Skin epidermis (tissue), 12 donors: ENCODE results near the gene ULK2.
"Not testable (repeated sequence)": the region's sequence is repeated elsewhere in the genome, so short reads cannot be mapped to it uniquely, and the experiment has no call there.

Source experiments
- H3K27ac ChIP-seq, 21 experiments: fragments of 200-600 bp; sonication (generic) in 11 of 21; one replicate each; pipeline ENCODE4 v1.5.0; 2020; ENCODE audit warnings: mild to moderate bottlenecking in 3 of 21, inconsistent platforms in 2 of 21, moderate library complexity in 2 of 21
- H3K4me3 ChIP-seq, 7 experiments: fragments of 200-600 bp; sonication (generic) in 2 of 7; one replicate each; pipeline ENCODE4 v1.5.0; 2020; ENCODE audit warnings: inconsistent platforms in 2 of 7, mild to moderate bottlenecking in 2 of 7, moderate library complexity in 1 of 7

ULK2 gene

DNA sequence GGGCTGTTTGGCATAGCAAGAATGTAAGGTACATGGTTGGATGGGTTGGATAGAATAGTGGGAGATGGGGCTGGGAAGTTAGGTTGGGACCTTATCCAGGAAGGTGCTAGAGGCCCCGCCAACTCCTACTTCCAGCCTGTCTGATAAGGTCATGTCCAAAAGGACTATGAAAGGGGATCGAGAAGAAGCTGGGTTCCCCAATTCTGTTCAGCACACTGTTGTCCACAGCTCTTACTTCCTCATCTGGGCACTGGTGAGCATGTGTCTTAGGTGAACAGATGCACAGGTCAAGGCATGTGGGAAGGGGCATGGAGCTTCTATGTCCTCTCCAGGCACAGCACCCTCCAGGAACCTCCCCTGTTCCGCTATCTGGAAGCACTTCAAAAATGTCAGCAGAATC, 5.6 kb upstream of the ULK2 start:
- Histone ChIP-seq H3K27ac (no peak overlapping the region), H3K4me3 (no peak overlapping the region)

DNA sequence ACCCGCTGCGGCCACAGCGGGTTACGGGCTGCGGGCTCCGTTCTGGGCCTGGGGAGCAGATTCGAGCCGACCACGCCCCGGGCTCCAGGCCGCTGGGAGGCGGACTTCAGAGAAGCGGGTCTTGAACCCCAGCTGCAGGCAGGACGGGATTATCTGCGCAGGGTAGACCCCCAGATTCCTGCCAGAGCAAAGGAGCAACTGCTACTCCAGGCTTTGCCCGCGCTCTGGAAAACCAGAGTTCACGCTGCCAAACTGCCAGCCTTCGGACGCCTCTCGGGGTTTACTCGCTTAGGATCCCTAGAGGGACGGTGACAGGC, 301 bp upstream of the ULK2 start:
- peak overlapping the region in 19 of 21 experiments; percentile 32 to 95 (median 81) for H3K27ac ChIP-seq
- H3K4me3 ChIP-seq = peak overlapping the region; percentile 50 to 95 (median 87)

DNA sequence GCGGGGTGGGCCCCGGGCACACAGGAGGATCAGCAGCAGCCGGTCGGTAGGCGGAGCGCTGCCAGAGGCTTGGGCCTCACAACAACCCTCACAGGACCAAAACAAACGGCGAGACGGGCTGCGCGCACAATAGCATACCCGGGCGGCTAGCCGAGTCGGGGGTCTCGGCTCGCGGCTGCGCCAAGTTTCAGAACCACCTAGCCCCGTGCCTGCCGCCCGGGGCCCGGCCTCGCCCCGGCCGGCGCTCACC, 732 bp downstream of the ULK2 start:
- Histone ChIP-seq H3K4me3 (peak overlapping the region; percentile 50 to 95 (median 87)), H3K27ac (peak overlapping the region; percentile 55 to 95 (median 81))

DNA sequence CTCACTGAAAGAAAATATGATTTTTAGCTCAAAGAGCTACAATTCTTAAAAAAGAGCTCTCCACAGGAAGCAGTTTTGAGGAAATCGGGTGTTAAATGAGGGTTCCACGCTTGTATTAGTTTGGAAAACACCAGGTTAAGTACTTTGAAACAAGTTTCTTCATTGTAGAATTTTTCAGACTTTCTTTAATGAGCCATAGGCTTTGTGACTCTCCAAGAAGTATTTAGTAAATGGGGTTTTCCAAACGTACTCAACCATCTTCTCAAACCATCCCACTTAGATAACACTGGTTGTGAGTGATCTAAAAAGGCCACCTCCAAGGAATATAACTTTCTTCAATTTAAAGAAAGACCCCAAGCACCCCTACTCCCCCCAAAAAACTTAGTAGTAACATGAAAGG, 2.7 kb downstream of the ULK2 start:
- H3K27ac ChIP-seq = no peak overlapping the region
- no peak overlapping the region for H3K4me3 ChIP-seq

DNA sequence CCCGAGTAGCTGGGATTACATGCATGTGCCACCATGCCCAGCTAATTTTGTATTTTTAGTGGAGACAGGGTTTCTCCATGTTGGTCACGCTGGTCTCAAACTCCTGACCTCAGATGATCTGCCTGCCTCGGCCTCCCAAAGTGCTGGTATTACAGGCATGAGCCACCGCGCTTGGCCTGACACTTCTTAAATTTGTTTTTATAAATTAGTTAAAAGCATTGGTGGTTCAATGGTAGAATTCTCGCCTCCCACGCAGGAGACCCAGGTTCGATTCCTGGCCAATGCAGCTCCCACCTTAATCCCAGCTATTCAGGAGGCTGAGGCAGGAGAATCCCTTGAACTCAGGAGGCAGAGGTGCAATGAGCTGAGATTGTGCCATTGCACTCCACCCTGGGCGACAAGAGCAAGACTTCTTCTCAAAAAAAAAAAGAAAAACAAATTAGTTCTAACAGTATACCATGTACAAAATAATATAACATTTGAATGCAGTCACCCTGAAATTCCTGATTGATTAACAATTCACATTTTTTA, 7.0 kb downstream of the ULK2 start:
- not testable (repeated sequence) for H3K27ac ChIP-seq, H3K4me3 ChIP-seq

DNA sequence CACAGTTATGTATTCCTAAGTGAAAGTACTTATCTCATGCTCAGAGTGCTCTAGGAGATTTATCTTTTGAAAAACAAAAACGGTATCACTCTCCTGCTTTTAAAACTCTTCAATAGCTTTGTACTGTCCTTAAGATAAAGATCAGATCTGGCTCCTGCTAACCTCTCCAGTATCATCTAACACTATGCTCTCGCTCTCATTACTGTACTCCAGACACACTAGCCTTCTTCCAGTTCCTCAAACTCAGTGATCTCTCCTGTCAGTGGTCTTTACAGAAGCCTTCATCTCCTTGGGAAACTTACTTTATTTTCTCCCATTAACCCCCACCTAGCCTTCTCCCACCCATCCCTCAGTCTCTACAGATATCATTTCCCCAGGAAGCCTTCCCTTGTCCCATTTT, 10.1 kb downstream of the ULK2 start:
- Histone ChIP-seq H3K4me3 (no peak overlapping the region), H3K27ac (no peak overlapping the region)

DNA sequence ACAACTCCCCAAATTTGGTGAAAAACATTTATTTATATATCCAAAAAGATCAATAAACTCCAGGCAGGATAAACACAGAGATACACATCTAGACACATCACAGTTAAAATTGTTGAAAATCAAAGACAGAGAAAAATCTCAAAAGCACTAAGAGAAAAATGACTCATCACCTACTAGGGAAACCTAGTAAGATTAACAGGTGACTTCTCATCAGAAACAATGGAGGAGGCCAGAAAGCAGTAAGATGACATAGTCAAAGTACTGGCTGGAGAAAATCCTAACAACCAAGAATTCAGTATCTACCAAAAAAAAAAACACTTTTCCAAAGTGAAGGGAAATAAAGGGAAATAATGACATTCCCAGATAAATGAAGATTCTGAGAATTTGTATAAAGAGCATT, 33.8 kb downstream of the ULK2 start:
- Histone ChIP-seq H3K4me3 (no peak overlapping the region), H3K27ac (no peak overlapping the region)

DNA sequence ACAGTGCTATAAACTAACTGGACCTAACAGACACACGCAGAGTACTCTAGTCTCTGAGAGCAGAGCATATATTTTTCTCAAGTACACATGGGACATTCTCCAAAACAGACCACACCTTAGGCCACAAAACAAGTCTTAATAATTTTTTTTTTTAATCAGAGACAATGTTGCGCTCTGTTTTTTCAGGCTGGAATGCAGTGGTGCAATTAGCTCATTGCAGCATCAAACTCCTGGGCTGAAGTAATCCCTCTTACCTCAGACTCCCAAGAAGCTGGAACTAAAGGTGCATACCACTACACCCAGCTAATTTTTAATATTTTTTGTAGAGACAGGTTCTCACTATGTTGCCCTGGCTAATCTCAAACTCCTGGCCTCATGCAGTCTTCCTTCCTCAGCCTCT, 37.7 kb downstream of the ULK2 start:
- Histone ChIP-seq H3K27ac (no peak overlapping the region), H3K4me3 (no peak overlapping the region)

- no peak overlapping the region for H3K27ac ChIP-seq
- no peak overlapping the region for H3K4me3 ChIP-seq
Observed at GRCh38 chr17:19812407-19812806, 55.3 kb downstream of the ULK2 start.

DNA sequence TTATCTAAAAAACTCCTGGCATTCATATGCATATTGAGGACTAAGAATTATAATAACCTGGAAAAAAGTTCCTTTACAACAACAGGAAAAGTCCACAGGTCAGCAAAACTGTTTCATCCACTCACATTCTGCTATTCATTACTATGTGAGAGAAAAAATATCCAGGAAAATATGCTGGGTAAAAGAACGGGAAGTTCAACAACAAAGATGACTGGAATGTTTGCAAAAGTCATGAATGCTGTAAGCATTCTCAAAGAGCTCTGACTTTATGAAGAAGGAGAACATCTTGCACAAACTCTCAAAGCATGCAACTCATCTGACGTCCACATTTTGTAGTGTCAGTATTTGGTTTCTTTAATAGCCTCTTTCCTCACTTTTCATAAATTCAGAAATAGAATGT, 62.7 kb downstream of the ULK2 start:
- Histone ChIP-seq H3K4me3 (no peak overlapping the region), H3K27ac (no peak overlapping the region)

GRCh38 chr17:19800571-19800970, 67.2 kb downstream of the ULK2 start:
- Histone ChIP-seq H3K27ac (peak overlapping the region in 5 of 21 experiments; percentile 8 to 70 (median 31)), H3K4me3 (no peak overlapping the region)

GRCh38 chr17:19799796-19800195, 67.9 kb downstream of the ULK2 start:
- peak overlapping the region in 6 of 21 experiments; percentile 15 to 70 (median 35) for H3K27ac ChIP-seq
- H3K4me3 ChIP-seq = no peak overlapping the region

DNA sequence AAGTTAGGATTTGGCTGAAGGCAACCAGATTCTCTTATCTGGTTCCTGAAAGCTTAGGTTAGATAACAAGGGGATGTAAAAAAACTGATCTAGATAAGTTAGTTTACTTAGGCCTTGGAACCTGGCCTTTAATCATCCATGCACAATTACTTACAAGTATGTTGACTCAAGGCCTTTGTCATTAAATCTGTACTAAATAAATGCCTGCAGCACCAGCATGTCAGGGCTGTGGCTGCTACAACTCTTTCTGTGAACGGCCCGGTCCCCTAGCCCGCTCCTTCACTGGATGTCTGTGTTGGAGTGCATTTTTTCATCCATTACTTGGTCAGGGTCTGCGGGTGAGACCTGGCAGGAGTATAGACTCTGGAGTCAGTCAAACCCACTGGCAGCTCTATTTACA, 71.3 kb downstream of the ULK2 start:
- H3K27ac ChIP-seq = no peak overlapping the region
- H3K4me3 ChIP-seq = no peak overlapping the region

- Histone ChIP-seq H3K4me3 (no peak overlapping the region), H3K27ac (no peak overlapping the region)
Observed at GRCh38 chr17:19791918-19792550, 75.7 kb downstream of the ULK2 start.

GRCh38 chr17:19787733-19788357, 79.9 kb downstream of the ULK2 start:
- H3K27ac ChIP-seq = peak overlapping the region in 4 of 21 experiments; percentile 10 to 55 (median 40)

DNA sequence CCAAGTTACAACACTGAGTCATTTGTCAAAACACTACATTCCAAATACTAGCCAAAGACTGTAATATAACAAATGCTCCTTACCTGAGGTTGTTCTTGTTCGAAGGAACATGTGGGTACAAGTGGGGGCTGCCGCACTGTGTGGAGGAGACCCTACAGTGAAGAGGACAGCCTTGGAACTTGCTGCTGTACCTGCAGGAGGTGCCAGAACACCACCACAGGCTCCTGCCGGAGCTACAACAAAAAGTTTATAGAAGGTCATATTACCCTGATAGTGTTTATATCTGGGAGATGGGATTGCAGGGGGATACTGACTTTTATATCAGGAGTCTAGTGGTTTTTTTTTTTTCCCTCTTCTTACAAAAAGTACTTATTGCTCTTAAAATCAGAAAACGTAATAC, 81.9 kb downstream of the ULK2 start:
- H3K27ac ChIP-seq = no peak overlapping the region
- no peak overlapping the region for H3K4me3 ChIP-seq

More at GRCh38 chr17:19787733-19788357, 79.9 kb downstream of the ULK2 start:
- H3K4me3 ChIP-seq = no peak overlapping the region

GRCh38 chr17:19781488-19782458, 86.0 kb downstream of the ULK2 start:
- no peak overlapping the region for H3K27ac ChIP-seq
- no peak overlapping the region for H3K4me3 ChIP-seq

- Histone ChIP-seq H3K4me3 (no peak overlapping the region), H3K27ac (no peak overlapping the region)
Observed at GRCh38 chr17:19780846-19781245, 86.9 kb downstream of the ULK2 start.

DNA sequence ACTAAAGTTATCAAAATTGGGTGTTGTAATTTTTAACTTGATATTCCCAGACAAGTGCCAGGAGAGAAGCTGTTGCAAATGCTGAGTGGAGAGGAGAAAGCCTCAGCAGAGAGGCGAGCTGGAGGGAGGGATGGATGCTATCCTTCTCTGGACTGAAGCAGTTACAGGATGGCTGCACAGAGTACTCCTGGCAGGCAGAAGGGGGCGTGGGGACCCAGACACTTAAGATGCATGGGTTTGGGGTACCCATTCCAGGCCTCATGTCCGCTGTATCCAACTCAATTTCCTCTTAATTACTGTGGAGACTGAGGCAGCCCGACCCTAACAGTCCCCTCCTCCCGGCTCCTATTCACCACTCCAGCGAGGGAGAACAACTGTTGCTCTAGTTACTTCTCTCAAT, 94.2 kb downstream of the ULK2 start:
- Histone ChIP-seq H3K4me3 (no peak overlapping the region), H3K27ac (no peak overlapping the region)

DNA sequence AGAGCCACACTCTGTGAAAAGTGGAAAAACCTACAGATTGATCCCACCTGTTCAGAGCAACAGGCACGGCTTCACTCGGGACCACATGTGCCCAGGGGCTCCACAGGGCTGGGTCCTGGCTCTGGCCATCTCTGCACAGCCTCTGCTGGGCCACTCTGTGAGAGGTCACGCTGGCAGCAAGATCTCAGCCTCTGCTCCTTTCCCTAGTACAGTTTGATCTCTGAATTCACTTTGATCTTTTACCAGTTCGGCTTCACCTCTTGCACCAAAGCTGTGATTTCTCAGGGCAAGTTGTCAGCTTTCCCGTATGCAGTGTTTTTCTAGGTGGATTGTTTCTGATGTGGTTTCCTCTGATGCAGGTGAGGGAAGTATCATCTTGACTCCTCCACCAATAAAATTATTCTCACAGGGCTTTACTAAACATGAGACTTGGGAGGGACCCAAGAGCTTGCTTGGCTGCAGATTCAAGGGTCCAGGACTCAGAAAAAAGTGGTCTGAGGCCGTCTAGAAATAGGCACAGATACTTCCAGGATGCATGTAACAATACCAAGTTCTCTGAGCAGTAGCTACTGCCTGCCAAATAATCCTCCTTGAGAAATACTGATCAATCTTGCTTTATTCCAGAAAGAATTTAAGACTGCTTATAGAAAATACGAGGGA, 95.6 kb downstream of the ULK2 start:
- peak overlapping the region in 5 of 21 experiments; percentile 1 to 68 (median 26) for H3K27ac ChIP-seq
- H3K4me3 ChIP-seq = no peak overlapping the region
